Measurements from ENCODE around the gene NCKAP5. TPM values are rescaled to one million over a fixed set of nuclear protein-coding genes. Genes with fewer than 3 reads are reported as not detected.

NCKAP5 gene
- polyA plus RNA-seq, 3 donors: 7.6 to 10.1 (median 8.2) TPM

DNA sequence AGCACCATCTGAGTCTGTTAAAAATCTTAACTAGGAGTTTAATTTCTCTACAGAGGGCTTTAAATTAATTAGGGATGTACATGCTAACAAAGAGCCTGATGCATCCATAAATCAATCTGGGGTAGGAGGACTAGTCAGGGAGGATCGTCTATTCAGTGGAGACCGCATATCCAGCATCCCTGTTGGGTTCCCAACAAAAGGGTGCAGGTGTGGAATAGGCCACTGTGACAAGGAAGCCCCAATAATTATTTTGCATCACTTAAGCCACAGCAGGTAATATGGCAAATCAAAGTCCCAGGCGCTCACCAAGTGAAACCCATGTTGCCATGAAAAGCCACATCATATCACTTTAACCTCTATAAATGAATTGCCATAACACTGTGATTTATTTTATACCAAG, 392.3 kb downstream of the NCKAP5 start:
- no peak for DNase-seq (ENCODE audit: low read depth in 3 of 3, low spot score in 2 of 3)

DNA sequence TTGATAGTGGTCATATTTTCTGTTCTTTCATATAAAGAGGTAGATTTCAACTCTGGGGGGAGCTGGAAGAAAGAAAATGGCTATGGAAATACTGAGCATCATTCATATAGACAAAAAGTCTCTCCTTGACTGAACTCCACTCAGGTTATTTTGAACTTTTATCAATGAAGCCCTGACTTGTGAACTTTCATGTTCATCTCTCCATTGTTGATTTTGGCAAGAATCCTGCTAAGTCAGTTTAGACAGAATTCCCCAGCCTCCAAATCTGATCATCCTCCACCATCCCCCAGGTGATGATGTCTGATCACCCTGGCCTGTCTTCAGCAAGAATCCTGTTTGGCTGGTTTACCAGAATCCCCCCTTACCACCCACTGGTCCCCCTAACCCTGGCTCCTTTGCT, 395.0 kb downstream of the NCKAP5 start:
- DNase-seq (ENCODE audit: low read depth in 3 of 3, low spot score in 2 of 3): no peak

GRCh38 chr2:133171393-133172004, 396.8 kb downstream of the NCKAP5 start:
- DNase-seq (ENCODE audit: low read depth in 3 of 3, low spot score in 2 of 3): peak; percentile 47 to 66 (median 66)

DNA sequence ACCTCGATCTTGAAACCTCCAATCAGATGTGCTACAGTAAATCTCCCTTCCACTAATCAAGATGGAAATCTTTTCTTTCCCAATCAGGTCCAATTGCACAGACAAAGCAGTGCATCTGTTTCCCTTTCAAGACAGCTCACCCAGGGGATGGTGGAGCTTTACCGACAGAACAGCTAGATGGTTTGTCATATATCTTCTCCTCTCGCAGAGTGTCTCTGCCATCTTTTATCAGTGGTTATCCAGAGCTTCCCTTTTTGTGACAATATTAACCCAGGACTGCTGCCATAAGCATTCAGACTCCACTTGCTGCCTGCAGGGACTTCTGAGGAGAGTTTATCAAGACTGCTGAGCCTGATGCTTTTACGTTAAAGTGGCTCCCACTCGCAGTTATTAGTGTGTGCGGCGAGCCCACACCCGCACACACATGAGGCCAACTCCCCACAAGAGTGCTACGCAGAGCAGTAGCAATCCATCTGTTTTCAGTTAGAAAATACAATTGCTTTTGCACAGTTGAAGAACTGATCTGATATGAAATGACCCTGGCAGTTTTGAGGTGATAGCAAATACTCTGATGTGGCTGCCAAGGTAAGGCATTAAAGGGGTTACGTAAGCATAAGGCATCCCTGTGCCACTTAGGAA, 398.9 kb downstream of the NCKAP5 start:
- no peak for DNase-seq (ENCODE audit: low read depth in 3 of 3, low spot score in 2 of 3)

GRCh38 chr2:133167990-133168389, 400.3 kb downstream of the NCKAP5 start:
- DNase-seq (ENCODE audit: low read depth in 3 of 3, low spot score in 2 of 3): no peak

- no peak for DNase-seq (ENCODE audit: low read depth in 3 of 3, low spot score in 2 of 3)
Measured at GRCh38 chr2:133167223-133167622, 401.0 kb downstream of the NCKAP5 start.

GRCh38 chr2:133166031-133166430, 402.2 kb downstream of the NCKAP5 start:
- DNase-seq (ENCODE audit: low read depth in 3 of 3, low spot score in 2 of 3): no peak

DNA sequence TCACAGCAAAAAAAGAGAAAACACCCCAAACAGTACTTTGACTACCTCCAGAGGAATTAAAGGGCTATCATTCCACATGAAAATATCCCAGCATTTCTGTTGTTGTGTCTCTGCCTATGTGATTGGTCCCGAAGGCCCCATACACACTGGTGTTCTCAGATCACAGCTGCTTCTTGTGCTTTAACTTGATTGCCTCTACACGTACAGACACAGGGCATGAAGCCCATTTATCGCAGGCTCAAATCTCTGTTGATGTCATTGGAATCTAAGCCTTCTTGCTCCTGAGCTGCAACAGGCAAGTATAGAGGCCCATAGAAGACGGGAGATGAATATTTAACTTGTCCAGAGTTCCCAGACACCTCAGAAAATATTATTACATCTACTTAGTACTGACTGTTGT, 405.2 kb downstream of the NCKAP5 start:
- no peak for DNase-seq (ENCODE audit: low read depth in 3 of 3, low spot score in 2 of 3)

GRCh38 chr2:133158442-133158841, 409.8 kb downstream of the NCKAP5 start:
- DNase-seq (ENCODE audit: low read depth in 3 of 3, low spot score in 2 of 3): no peak

DNA sequence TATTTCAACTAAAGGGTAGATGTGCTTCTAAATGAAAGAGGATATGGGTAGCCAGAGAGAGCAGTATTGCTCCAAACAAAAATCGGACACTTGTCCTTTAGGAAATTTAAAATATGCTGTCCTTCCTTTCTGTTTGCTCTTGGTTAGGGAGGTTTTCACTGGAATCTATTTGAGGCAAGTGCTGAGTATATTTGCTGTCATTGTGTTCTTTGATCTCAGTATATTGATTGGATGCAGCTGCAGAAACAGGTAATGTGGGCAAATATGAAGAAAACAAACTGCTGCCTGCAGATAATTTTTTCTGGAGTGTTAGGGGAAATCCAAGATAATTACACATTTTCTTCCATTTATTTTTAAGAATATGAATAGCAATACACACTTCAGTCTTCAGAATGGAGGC, 410.2 kb downstream of the NCKAP5 start:
- no peak for DNase-seq (ENCODE audit: low read depth in 3 of 3, low spot score in 2 of 3)

GRCh38 chr2:133157141-133157540, 411.1 kb downstream of the NCKAP5 start:
- DNase-seq (ENCODE audit: low read depth in 3 of 3, low spot score in 2 of 3): no peak

DNA sequence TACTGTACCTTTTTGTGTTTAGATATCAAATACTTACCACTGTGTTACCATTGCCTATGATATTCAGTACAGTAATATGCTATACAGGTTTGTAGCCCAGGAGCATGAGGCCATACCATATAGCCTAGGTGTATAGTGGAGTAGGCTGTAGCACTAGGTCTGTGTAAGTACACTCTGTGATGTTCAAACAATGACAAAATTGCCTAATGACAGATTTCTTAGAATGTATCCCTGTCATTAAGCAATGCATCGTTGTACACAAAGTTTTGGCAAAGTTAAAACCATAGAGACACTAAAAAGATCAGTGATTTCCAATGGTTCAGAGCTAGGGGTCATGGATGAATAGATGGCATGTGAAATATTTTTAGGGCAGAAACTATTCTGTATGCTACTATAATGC, 415.5 kb downstream of the NCKAP5 start:
- DNase-seq (ENCODE audit: low read depth in 3 of 3, low spot score in 2 of 3): no peak

DNA sequence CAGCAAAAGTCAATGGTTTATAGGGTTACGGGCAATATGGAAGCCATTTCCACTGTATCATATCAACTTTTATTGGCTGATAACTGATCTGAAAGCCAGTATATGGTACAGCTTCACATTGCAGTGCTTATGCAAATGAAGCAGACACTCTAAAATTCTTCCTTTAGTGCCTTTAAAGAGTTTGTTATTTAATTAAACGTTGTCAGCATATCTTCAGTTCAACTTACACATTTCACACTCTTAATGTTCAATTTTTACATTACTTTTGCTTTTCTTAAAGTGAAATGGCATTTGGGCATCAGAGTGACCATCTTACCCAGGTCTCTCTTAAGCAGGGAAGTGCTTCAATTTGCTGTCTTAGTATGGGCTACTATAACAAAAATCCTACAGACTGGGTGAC, 420.1 kb downstream of the NCKAP5 start:
- DNase-seq (ENCODE audit: low read depth in 3 of 3, low spot score in 2 of 3): no peak

DNA sequence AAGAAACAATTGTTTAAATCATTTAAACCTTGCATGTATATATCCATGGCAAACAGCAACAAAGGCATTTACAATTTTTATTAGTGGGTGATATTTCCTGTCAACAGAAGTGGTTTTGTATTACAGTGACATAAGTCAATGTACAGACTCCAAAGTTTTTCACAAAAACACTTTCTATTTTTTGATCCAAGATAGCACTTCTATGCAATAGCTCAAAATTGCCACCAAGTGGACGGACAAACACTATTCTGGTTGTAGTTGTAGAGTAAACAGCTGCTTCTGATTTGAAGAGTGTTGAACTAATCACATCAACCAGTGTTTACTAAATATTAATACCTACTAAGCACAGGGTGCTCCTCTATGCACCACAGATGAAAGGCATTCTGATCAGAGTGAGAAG, 421.4 kb downstream of the NCKAP5 start:
- no peak for DNase-seq (ENCODE audit: low read depth in 3 of 3, low spot score in 2 of 3)

- no peak for DNase-seq (ENCODE audit: low read depth in 3 of 3, low spot score in 2 of 3)
Measured at GRCh38 chr2:133143645-133144044, 424.6 kb downstream of the NCKAP5 start.

DNA sequence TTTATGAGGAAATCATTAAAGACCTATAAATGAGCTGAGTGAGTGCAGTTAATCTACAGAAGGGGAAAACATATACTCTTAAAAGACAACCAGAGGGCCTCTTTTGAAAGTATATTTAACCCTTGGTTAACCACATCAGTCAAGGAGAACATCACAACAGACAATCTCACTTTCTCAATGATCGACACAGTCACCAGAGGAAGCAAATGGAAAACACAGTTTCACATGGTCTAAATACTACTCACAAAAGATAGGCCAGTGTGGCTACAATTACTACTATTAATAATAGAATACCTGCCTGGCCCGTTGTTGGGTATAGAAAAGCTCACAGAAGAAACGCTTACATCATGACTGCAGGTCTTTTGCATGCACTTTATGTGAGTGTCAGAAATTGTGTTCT, 426.2 kb downstream of the NCKAP5 start:
- no peak for DNase-seq (ENCODE audit: low read depth in 3 of 3, low spot score in 2 of 3)

GRCh38 chr2:133140620-133141019, 427.6 kb downstream of the NCKAP5 start:
- no peak for DNase-seq (ENCODE audit: low read depth in 3 of 3, low spot score in 2 of 3)

DNA sequence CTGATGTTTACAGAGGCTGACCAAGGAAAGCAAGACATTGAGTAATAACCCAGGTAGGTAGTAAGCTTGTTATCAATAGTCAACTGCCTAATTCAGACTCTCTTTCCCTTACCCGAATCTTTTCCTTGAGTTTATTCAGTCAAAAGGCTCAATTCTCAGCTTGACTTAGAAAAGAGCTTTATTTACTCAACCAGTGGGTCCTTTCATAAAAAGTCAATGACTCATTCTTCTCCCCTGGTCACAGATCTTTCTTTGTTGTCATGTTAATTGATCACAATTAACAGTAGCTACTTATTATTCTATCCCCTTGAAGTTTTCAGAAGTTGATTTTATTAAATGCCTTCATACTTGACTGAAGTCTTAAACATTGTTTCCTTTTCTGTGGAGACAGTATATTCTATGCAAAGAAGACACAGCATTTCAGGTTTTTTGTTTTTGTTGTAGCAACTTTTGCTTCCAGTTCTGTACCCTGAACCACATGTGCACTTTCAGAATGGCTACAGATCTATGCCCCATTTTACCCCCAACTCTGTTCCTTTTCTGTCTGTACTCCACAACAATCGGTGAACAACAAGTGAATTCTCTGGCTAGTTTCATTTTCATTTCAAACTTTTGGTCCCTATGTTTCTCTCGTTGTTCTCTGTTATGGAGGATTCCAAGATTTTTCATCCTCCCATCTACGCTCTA, 428.3 kb downstream of the NCKAP5 start:
- DNase-seq (ENCODE audit: low read depth in 3 of 3, low spot score in 2 of 3): no peak

GRCh38 chr2:133138693-133139092, 429.6 kb downstream of the NCKAP5 start:
- no peak for DNase-seq (ENCODE audit: low read depth in 3 of 3, low spot score in 2 of 3)

DNA sequence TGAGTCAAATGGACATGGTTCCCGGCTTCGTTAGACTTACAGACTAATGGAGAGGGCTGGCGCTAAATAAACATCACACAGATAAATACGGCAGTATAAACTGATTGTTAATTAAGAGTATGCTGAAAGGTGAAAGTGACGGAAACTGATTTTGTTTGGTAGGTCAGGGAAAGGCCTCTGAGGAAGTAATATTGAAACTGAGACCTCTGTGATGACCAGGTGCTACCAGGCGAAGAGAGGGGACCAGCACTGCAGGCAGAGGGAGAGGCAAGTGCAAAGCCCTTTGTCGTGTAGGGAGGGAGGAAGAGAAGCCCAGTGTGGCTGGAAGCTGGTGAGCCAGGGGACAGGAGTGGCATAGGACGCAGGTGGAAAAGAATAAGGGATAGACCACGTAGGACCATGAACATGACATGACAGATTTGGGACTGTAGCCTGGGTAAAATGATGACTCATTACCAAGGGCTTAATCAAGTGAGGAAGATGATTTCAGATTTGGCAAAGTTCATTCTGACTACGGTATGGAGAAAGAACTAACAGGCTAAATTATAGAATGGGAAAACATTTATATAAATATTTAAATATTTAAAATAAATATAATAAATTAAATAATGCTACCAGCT, 433.1 kb downstream of the NCKAP5 start:
- no peak for DNase-seq (ENCODE audit: low read depth in 3 of 3, low spot score in 2 of 3)

DNA sequence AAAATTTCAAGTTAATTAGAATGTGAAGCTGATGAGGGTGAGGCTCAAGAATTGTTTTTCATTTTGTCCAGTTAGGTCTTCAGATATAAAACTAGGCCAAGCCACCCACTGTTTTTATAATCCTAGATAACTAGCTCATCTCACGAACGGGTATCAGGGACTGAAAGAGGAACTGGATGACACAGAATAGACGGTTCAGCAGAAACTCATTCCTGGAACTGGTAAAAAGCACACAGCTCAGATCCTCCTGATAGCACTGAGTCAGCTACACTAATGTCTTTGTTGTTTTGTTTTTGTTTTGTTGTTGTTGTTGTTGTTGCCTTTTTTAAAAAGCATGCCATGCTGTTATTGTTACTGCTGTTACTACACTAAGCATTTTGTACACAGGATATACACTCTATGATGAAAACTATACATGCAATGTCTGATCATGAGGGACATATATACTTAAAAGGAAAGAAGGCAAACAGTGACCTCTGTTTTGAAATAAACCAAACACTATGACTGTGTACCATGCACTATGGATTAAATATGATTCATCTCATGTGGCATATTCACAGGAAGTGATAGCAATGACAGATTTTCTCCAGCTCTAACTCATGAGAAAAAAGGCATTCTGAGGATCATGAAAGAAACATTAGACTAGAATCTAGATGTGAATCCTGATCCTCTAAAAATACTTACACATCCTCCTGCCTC, 437.6 kb downstream of the NCKAP5 start:
- DNase-seq (ENCODE audit: low read depth in 3 of 3, low spot score in 2 of 3): no peak

All from right renal cortex interstitium (tissue), 3 donors.